Astrocyte (in vitro differentiated cells and primary cell): ENCODE results near the gene KPNA1. TPM values are rescaled to one million over a fixed set of nuclear protein-coding genes. Genes with fewer than 3 reads are reported as not detected.

Experiments
- DNase-seq: peaks from one replicate; pipeline ENCODE4 v3.0.0-alpha.2; 2010; ENCODE audit warnings: low read depth
- FAIRE-seq: peaks from 2 replicates; lab custom pipeline; 2011; peaks lifted over from hg19 to GRCh38; lab: Jason Lieb, UNC
- H2AFZ ChIP-seq: 2 replicates; pipeline ENCODE4 v1.6.0; 2012; ENCODE audit warnings: low read depth, low read length, inconsistent platforms
- H3K27ac ChIP-seq: 2 replicates; pipeline ENCODE4 v1.5.1; 2011; ENCODE audit warnings: low read depth, low read length, inconsistent platforms
- H3K27me3 ChIP-seq: 2 replicates; pipeline ENCODE4 v1.6.0; 2011; ENCODE audit warnings: low read length, inconsistent platforms; ENCODE audit not compliant: insufficient read depth
- H3K36me3 ChIP-seq: 2 replicates; pipeline ENCODE4 v1.5.1; 2011; ENCODE audit warnings: low read length, inconsistent platforms; ENCODE audit not compliant: insufficient read depth
- H3K4me1 ChIP-seq: 2 replicates; pipeline ENCODE4 v1.5.1; 2011; ENCODE audit warnings: low read length, inconsistent platforms; ENCODE audit not compliant: insufficient read depth
- H3K4me2 ChIP-seq: 2 replicates; pipeline ENCODE4 v1.6.0; 2012; ENCODE audit warnings: low read length, inconsistent platforms
- H3K4me3 ChIP-seq: 2 replicates; pipeline ENCODE4 v1.5.1; 2011; ENCODE audit warnings: low read depth, mild to moderate bottlenecking, low read length, inconsistent platforms; ENCODE audit not compliant: insufficient read depth
- H3K79me2 ChIP-seq: 2 replicates; pipeline ENCODE4 v1.6.0; 2012; ENCODE audit warnings: mild to moderate bottlenecking, low read length, inconsistent platforms; ENCODE audit not compliant: insufficient read depth
- H3K9ac ChIP-seq: 2 replicates; pipeline ENCODE4 v1.6.0; 2012; ENCODE audit warnings: mild to moderate bottlenecking, low read length, inconsistent platforms
- H3K9me3 ChIP-seq: 2 replicates; pipeline ENCODE4 v1.5.1; 2012; ENCODE audit warnings: low read depth, mild to moderate bottlenecking, low read length, inconsistent platforms; ENCODE audit not compliant: insufficient read depth
- H4K20me1 ChIP-seq: 2 replicates; pipeline ENCODE4 v1.6.0; 2012; ENCODE audit warnings: low read length, inconsistent platforms; ENCODE audit not compliant: insufficient read depth
- H3K27ac Mint-ChIP-seq: one replicate; pipeline ENCODE4 v1.8.0; 2021; ENCODE audit warnings: mild to moderate bottlenecking, mixed read lengths; ENCODE audit not compliant: unreplicated experiment
- H3K27me3 Mint-ChIP-seq: one replicate; pipeline ENCODE4 v1.8.0; 2021; ENCODE audit warnings: low read depth, mixed read lengths; ENCODE audit not compliant: unreplicated experiment
- H3K36me3 Mint-ChIP-seq: one replicate; pipeline ENCODE4 v1.8.0; 2021; ENCODE audit warnings: low read depth, mixed read lengths; ENCODE audit not compliant: unreplicated experiment
- H3K4me1 Mint-ChIP-seq: one replicate; pipeline ENCODE4 v1.8.0; 2021; ENCODE audit warnings: low read depth, mixed read lengths; ENCODE audit not compliant: unreplicated experiment
- H3K4me3 Mint-ChIP-seq: one replicate; pipeline ENCODE4 v1.8.0; 2021; ENCODE audit warnings: mild to moderate bottlenecking, moderate library complexity, mixed read lengths; ENCODE audit not compliant: unreplicated experiment
- H3K9me3 Mint-ChIP-seq: one replicate; pipeline ENCODE4 v1.8.0; 2021; ENCODE audit warnings: mild to moderate bottlenecking, mixed read lengths; ENCODE audit not compliant: unreplicated experiment
- CTCF ChIP-seq: IDR thresholded peaks from 2 replicates; pipeline ENCODE4 v1.5.1; 2011; ENCODE audit warnings: low read depth, mild to moderate bottlenecking, inconsistent platforms, low read length, moderate library complexity; ENCODE audit not compliant: insufficient read depth
- EZH2 ChIP-seq: IDR thresholded peaks from 2 replicates; pipeline ENCODE4 v1.6.1; 2012; ENCODE audit warnings: mild to moderate bottlenecking, low read length, inconsistent platforms; ENCODE audit not compliant: insufficient read depth
- total RNA-seq: library from RNA; stranded (reverse); gene quantifications from 2 replicates; pipeline ENCODE4 v1.2.1, GENCODE V29; 2021

KPNA1 gene
- total RNA-seq, 1 donor from 2014 or later: 165 TPM

GRCh38 chr3:122391681-122392446, 122.9 kb downstream of the KPNA1 start:
- no peaks in the 10 kb centered on the region for H3K9me3 Mint-ChIP-seq
- Histone ChIP-seq H3K79me2 (no peaks in the 10 kb centered on the region), H3K9ac (no peak overlapping the region), H3K36me3 (no peaks in the 10 kb centered on the region), H3K4me2 (no peak overlapping the region), H3K27ac (no peak overlapping the region), H4K20me1 (no peaks in the 10 kb centered on the region), H3K27me3 (no peaks in the 10 kb centered on the region), H2AFZ (no peak overlapping the region), H3K9me3 (no peaks in the 10 kb centered on the region), H3K4me3 (no peak overlapping the region), H3K4me1 (peaks cover 5% of the 10 kb centered on the region)
- no peaks in the 10 kb centered on the region for H3K27me3 Mint-ChIP-seq
- H3K4me3 Mint-ChIP-seq: no peak overlapping the region
- no peak for TF ChIP-seq CTCF
- TF ChIP-seq EZH2: no peak
- peak; percentile 17 for FAIRE-seq
- DNase-seq: no peak
- no peaks in the 10 kb centered on the region for H3K36me3 Mint-ChIP-seq
- H3K4me1 Mint-ChIP-seq: peaks cover 39% of the 10 kb centered on the region
- no peak overlapping the region for H3K27ac Mint-ChIP-seq

GRCh38 chr3:122390665-122391064, 124.1 kb downstream of the KPNA1 start:
- H3K27me3 ChIP-seq: no peaks in the 10 kb centered on the region
- H2AFZ ChIP-seq: no peak overlapping the region
- TF ChIP-seq CTCF (no peak), EZH2 (no peak)
- H3K4me1 Mint-ChIP-seq: peaks cover 28% of the 10 kb centered on the region
- no peak overlapping the region for H3K4me3 ChIP-seq
- DNase-seq (no peak), FAIRE-seq (no peak)
- H3K27ac ChIP-seq: no peak overlapping the region
- H3K9me3 ChIP-seq: no peaks in the 10 kb centered on the region
- H4K20me1 ChIP-seq: no peaks in the 10 kb centered on the region
- H3K4me2 ChIP-seq: no peak overlapping the region
- no peak overlapping the region for H3K4me3 Mint-ChIP-seq
- H3K79me2 ChIP-seq: no peaks in the 10 kb centered on the region
- H3K36me3 Mint-ChIP-seq: no peaks in the 10 kb centered on the region
- H3K27me3 Mint-ChIP-seq: no peaks in the 10 kb centered on the region
- H3K9me3 Mint-ChIP-seq: no peaks in the 10 kb centered on the region
- H3K4me1 ChIP-seq: peaks cover 5% of the 10 kb centered on the region
- no peaks in the 10 kb centered on the region for H3K36me3 ChIP-seq
- no peak overlapping the region for H3K27ac Mint-ChIP-seq
- H3K9ac ChIP-seq: no peak overlapping the region

- no peaks in the 10 kb centered on the region for H3K36me3 Mint-ChIP-seq
- no peak overlapping the region for H3K27ac Mint-ChIP-seq
- no peaks in the 10 kb centered on the region for H3K9me3 Mint-ChIP-seq
- Histone ChIP-seq H3K4me1 (peaks cover 5% of the 10 kb centered on the region), H3K27ac (no peak overlapping the region), H3K27me3 (no peaks in the 10 kb centered on the region), H3K4me3 (no peak overlapping the region), H2AFZ (no peak overlapping the region), H4K20me1 (no peaks in the 10 kb centered on the region), H3K79me2 (no peaks in the 10 kb centered on the region), H3K36me3 (no peaks in the 10 kb centered on the region), H3K4me2 (no peak overlapping the region), H3K9ac (no peak overlapping the region), H3K9me3 (no peaks in the 10 kb centered on the region)
- peaks cover 24% of the 10 kb centered on the region for H3K4me1 Mint-ChIP-seq
- H3K27me3 Mint-ChIP-seq: no peaks in the 10 kb centered on the region
- no peak overlapping the region for H3K4me3 Mint-ChIP-seq
- TF ChIP-seq CTCF (no peak), EZH2 (no peak)
- FAIRE-seq: no peak
- DNase-seq: no peak
Measured at GRCh38 chr3:122389892-122390291, 124.8 kb downstream of the KPNA1 start.
